ENCODE measurements around the gene KCNK7.
A peak's percentile ranks its signal among the peaks of the same experiment; 100 is the strongest.

KCNK7 gene

DNA sequence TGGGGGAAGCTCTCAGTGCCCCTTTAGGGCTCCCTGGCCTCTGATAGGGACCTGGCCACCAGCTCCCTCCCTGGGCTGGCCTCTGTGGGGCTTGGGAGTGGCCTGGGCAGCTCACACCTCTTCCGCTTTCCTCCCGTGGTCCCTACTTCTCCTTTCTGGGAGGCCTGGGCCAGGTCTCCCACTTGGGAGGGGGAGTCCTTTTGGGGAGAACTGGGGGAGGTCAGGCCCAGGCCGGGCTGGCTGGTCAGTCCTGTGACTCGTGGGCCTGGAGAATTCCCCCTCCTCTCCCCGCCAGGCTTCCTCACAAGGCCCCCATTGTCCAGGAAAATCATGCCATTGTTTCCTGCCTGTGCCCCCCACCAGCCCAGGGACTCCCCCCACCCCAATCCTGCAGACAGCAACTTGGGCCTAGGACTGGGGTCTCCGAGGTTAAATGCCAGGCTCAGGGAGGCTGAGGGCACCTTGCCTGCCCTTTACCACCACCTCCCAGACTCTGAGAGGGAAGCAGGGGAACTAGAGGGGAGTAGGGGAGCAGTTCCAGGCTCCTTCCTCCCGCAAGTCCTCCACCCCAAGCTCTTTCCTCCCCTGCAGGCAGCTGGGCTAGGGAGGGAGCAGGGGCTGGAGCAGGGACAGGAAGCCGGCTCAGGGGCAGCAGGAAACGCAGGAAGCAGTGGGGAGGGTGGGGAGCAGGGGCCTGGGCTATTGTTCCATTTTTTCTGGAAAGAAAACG, 15.6 kb upstream of the KCNK7 start:
- TF ChIP-seq REST (IDR thresholded peaks at IDR 0.05; ENCODE audit: insufficient read depth in 1 of 2, low read depth in 2 of 2, low read length in 2 of 2) (peak in 1 of 2 experiments; percentile 61; a peak in 1 of 4 replicates), SIN3A (IDR thresholded peaks at IDR 0.05; ENCODE audit: borderline replicate concordance, insufficient read depth, low read length) (peak; percentile 64; the same call in 1 of the 2 replicates), FOXP2 (optimal IDR thresholded peaks at IDR 0.05; ENCODE audit: borderline replicate concordance, extremely low read depth, extremely low read length, insufficient read depth) (no peak), POLR2AphosphoS5 (IDR thresholded peaks at IDR 0.05; ENCODE audit: low read depth, low read length) (peak; percentile 41; the same call in 1 of the 2 replicates), TAF1 (IDR thresholded peaks at IDR 0.05; ENCODE audit: borderline replicate concordance, insufficient read depth, low read length) (peak; percentile 65; the same call in 1 of the 2 replicates)

- no peak for TF ChIP-seq REST (IDR thresholded peaks at IDR 0.05; ENCODE audit: insufficient read depth in 1 of 2, low read depth in 2 of 2, low read length in 2 of 2)
- no peak for TF ChIP-seq POLR2AphosphoS5 (IDR thresholded peaks at IDR 0.05; ENCODE audit: low read depth, low read length)
- no peak for TF ChIP-seq FOXP2 (optimal IDR thresholded peaks at IDR 0.05; ENCODE audit: borderline replicate concordance, extremely low read depth, extremely low read length, insufficient read depth)
- no peak for TF ChIP-seq TAF1 (IDR thresholded peaks at IDR 0.05; ENCODE audit: borderline replicate concordance, insufficient read depth, low read length)
- TF ChIP-seq SIN3A (IDR thresholded peaks at IDR 0.05; ENCODE audit: borderline replicate concordance, insufficient read depth, low read length): no peak
These were observed 14.8 kb upstream of the KCNK7 start for GRCh38 chr11:65610404-65610803.

GRCh38 chr11:65609665-65610064, 14.1 kb upstream of the KCNK7 start:
- no peak for TF ChIP-seq TAF1 (IDR thresholded peaks at IDR 0.05; ENCODE audit: borderline replicate concordance, insufficient read depth, low read length)
- TF ChIP-seq FOXP2 (optimal IDR thresholded peaks at IDR 0.05; ENCODE audit: borderline replicate concordance, extremely low read depth, extremely low read length, insufficient read depth): no peak
- no peak for TF ChIP-seq REST (IDR thresholded peaks at IDR 0.05; ENCODE audit: insufficient read depth in 1 of 2, low read depth in 2 of 2, low read length in 2 of 2)
- TF ChIP-seq POLR2AphosphoS5 (IDR thresholded peaks at IDR 0.05; ENCODE audit: low read depth, low read length): no peak
- no peak for TF ChIP-seq SIN3A (IDR thresholded peaks at IDR 0.05; ENCODE audit: borderline replicate concordance, insufficient read depth, low read length)

GRCh38 chr11:65609229-65609628, 13.6 kb upstream of the KCNK7 start:
- TF ChIP-seq SIN3A (IDR thresholded peaks at IDR 0.05; ENCODE audit: borderline replicate concordance, insufficient read depth, low read length) (no peak), REST (IDR thresholded peaks at IDR 0.05; ENCODE audit: insufficient read depth in 1 of 2, low read depth in 2 of 2, low read length in 2 of 2) (no peak), TAF1 (IDR thresholded peaks at IDR 0.05; ENCODE audit: borderline replicate concordance, insufficient read depth, low read length) (no peak), POLR2AphosphoS5 (IDR thresholded peaks at IDR 0.05; ENCODE audit: low read depth, low read length) (0 out of 2 replicates have a peak, but pooled peaks have one; percentile 17), FOXP2 (optimal IDR thresholded peaks at IDR 0.05; ENCODE audit: borderline replicate concordance, extremely low read depth, extremely low read length, insufficient read depth) (no peak)

Measured in PFSK-1 (cell line).